A549 (cell line): ENCODE results near the gene PDLIM1. TPM values are rescaled to one million over a fixed set of nuclear protein-coding genes. Genes with fewer than 3 reads are reported as not detected.

Experiments
- ATAC-seq, 2 experiments: fragments of 200-7000 bp in 1 of 2; fragments of >200 bp in 1 of 2; cut with Nextera tagmentation in 1 of 2; cut with Tn5 transposase in 1 of 2; 3 replicates each; pipeline versions ENCODE4 v1.8.0 to v1.9.1; 2018 to 2020; ENCODE audit warnings: mild to moderate bottlenecking in 1 of 2, moderate library complexity in 1 of 2
- CTCF ChIA-PET: fragments of 300-600 bp; sonication (Branson Sonifier 250); formaldehyde crosslinking; extraction: SDS; loops from one replicate; lab custom pipeline; 2021; ENCODE audit warnings: antibody characterized with exemption, inconsistent platforms; lab: Yijun Ruan, JAX
- POLR2A ChIA-PET: fragments of 350-600 bp; formaldehyde crosslinking; extraction: SDS; loops from one replicate; lab custom pipeline; 2021; ENCODE audit warnings: antibody characterized with exemption, inconsistent platforms; lab: Yijun Ruan, JAX
- DNase-seq, 2 experiments: peaks; one replicate each; pipeline versions ENCODE4 v3.0.0 to v3.0.0-alpha.2; 2011 to 2016; ENCODE audit warnings: low read depth in 1 of 2, low spot score in 1 of 2
- FAIRE-seq: peaks from 2 replicates; lab custom pipeline; 2011; peaks lifted over from hg19 to GRCh38; lab: Jason Lieb, UNC
- H3K27ac ChIP-seq, 2 experiments: fragments of >200 bp; sonication (Bioruptor Twin); formaldehyde crosslinking; 3 replicates each; pipeline ENCODE4 v1.5.1; 2016 to 2017
- H3K4me1 ChIP-seq: fragments of >200 bp; sonication (Bioruptor Twin); formaldehyde crosslinking; 3 replicates; pipeline ENCODE4 v1.6.1; 2016
- H3K4me2 ChIP-seq: fragments of >200 bp; sonication (Bioruptor Twin); formaldehyde crosslinking; 3 replicates; pipeline ENCODE4 v1.6.1; 2016
- H3K4me3 ChIP-seq: fragments of >200 bp; sonication (Bioruptor Twin); formaldehyde crosslinking; 3 replicates; pipeline ENCODE4 v1.5.1; 2016
- H3K9me3 ChIP-seq: fragments of >200 bp; sonication (Bioruptor Twin); formaldehyde crosslinking; 3 replicates; pipeline ENCODE4 v1.6.1; 2016
- BCL3 ChIP-seq: fragments of >200 bp; sonication (Bioruptor Twin); formaldehyde crosslinking; IDR thresholded peaks from 3 replicates; pipeline ENCODE4 v1.6.1; 2016
- CEBPB ChIP-seq, 2 experiments: fragments of >200 bp in 1 of 2; sonication (Bioruptor Twin) in 1 of 2; formaldehyde crosslinking in 1 of 2; IDR thresholded peaks; 2 replicates each; pipeline ENCODE4 v1.6.1; 2012 to 2016
- CHD2 ChIP-seq: fragments of 150-350 bp; IDR thresholded peaks from 2 replicates; pipeline ENCODE4 v1.6.1; 2014; ENCODE audit warnings: low read length; ENCODE audit not compliant: partially characterized antibody
- CTCF ChIP-seq: fragments of >200 bp; sonication (Bioruptor Twin); formaldehyde crosslinking; IDR thresholded peaks from 3 replicates; pipeline ENCODE4 v1.5.1; 2016
- E2F6 ChIP-seq: IDR thresholded peaks from 2 replicates; pipeline ENCODE4 v1.6.1; 2012; ENCODE audit warnings: low read depth, borderline replicate concordance
- EHF ChIP-seq: fragments of 250-450 bp; sonication (Bioruptor Pico); IDR thresholded peaks from 2 replicates; pipeline ENCODE4 v1.5.0; 2020; ENCODE audit warnings: mild to moderate bottlenecking
- EP300 ChIP-seq, 2 experiments: fragments of >200 bp; sonication (Bioruptor Twin); formaldehyde crosslinking; IDR thresholded peaks; 2 replicates in 1 of 2; 3 replicates in 1 of 2; pipeline ENCODE4 v1.6.1; 2016 to 2017
- ESRRA ChIP-seq: fragments of 150-350 bp; IDR thresholded peaks from 2 replicates; pipeline ENCODE4 v1.6.1; 2014; ENCODE audit warnings: mild to moderate bottlenecking, low read length, borderline replicate concordance
- FOSB ChIP-seq: fragments of 250-450 bp; sonication (Bioruptor Pico); IDR thresholded peaks from 2 replicates; pipeline ENCODE4 v1.5.0; 2020; ENCODE audit warnings: mild to moderate bottlenecking, moderate library complexity
- FOSL2 ChIP-seq, 2 experiments: fragments of 450-650 bp in 1 of 2; fragments of >200 bp in 1 of 2; sonication (Bioruptor Twin) in 1 of 2; formaldehyde crosslinking; IDR thresholded peaks; 2 replicates each; pipeline versions ENCODE4 v1.5.0 to v1.6.1; 2016 to 2020; ENCODE audit warnings: mild to moderate bottlenecking in 1 of 2, moderate library complexity in 1 of 2
- FOXS1 ChIP-seq: fragments of 250-450 bp; sonication (Bioruptor Pico); IDR thresholded peaks from 2 replicates; pipeline ENCODE4 v1.5.0; 2020; ENCODE audit warnings: mild to moderate bottlenecking, moderate library complexity
- GATA3 ChIP-seq: IDR thresholded peaks from 2 replicates; pipeline ENCODE4 v1.6.1; 2012; ENCODE audit warnings: borderline replicate concordance
- HMGXB4 ChIP-seq: fragments of 250-450 bp; sonication (Bioruptor Pico); IDR thresholded peaks from 2 replicates; pipeline ENCODE4 v1.5.0; 2021; ENCODE audit warnings: mild to moderate bottlenecking, moderate library complexity, borderline replicate concordance
- HOXA7 ChIP-seq: fragments of 250-450 bp; sonication (Bioruptor Pico); IDR thresholded peaks from 2 replicates; pipeline ENCODE4 v1.5.0; 2020; ENCODE audit warnings: mild to moderate bottlenecking, moderate library complexity
- JUN ChIP-seq, 2 experiments: fragments of >200 bp; sonication (Bioruptor Twin); formaldehyde crosslinking; IDR thresholded peaks; 2 replicates in 1 of 2; 3 replicates in 1 of 2; pipeline ENCODE4 v1.6.1; 2016 to 2017
- JUNB ChIP-seq: fragments of >200 bp; sonication (Bioruptor Twin); formaldehyde crosslinking; IDR thresholded peaks from 2 replicates; pipeline ENCODE4 v1.6.1; 2016
- KDM5A ChIP-seq: fragments of 200-600 bp; sonication (generic); IDR thresholded peaks from 2 replicates; pipeline ENCODE4 v1.6.1; 2016; ENCODE audit warnings: antibody characterized with exemption, mild to moderate bottlenecking
- MAFK ChIP-seq: fragments of 450-650 bp; IDR thresholded peaks from 2 replicates; pipeline ENCODE4 v1.6.1; 2014; ENCODE audit not compliant: partially characterized antibody
- MAZ ChIP-seq: fragments of 150-350 bp; IDR thresholded peaks from 2 replicates; pipeline ENCODE4 v1.6.1; 2014; ENCODE audit warnings: antibody characterized with exemption, low read depth, low read length, borderline replicate concordance
- MYC ChIP-seq: IDR thresholded peaks from 2 replicates; pipeline ENCODE4 v1.6.1; 2012; ENCODE audit warnings: mild to moderate bottlenecking, inconsistent platforms, low read length, improper control_type of control experiment, borderline replicate concordance
- NPAS2 ChIP-seq: fragments of 250-450 bp; sonication (Bioruptor Pico); IDR thresholded peaks from 2 replicates; pipeline ENCODE4 v1.8.0; 2022; ENCODE audit warnings: mild to moderate bottlenecking, moderate library complexity, borderline replicate concordance
- NR3C1 ChIP-seq: fragments of >200 bp; sonication (Bioruptor Twin); formaldehyde crosslinking; IDR thresholded peaks from 3 replicates; pipeline ENCODE4 v1.6.1; 2017
- PBX3 ChIP-seq: IDR thresholded peaks from 2 replicates; pipeline ENCODE4 v1.6.1; 2012
- PHF8 ChIP-seq: fragments of 200-600 bp; sonication (generic); IDR thresholded peaks from 2 replicates; pipeline ENCODE4 v1.6.1; 2016; ENCODE audit warnings: low read depth, mild to moderate bottlenecking, antibody characterized with exemption, moderate library complexity, borderline replicate concordance
- POLR2AphosphoS2 ChIP-seq: conservative IDR thresholded peaks from 2 replicates; pipeline ENCODE4 v1.6.1; 2012; ENCODE audit warnings: low read length, improper control_type of control experiment, inconsistent platforms
- RCOR1 ChIP-seq: fragments of 150-350 bp; IDR thresholded peaks from 2 replicates; pipeline ENCODE4 v1.6.1; 2014; ENCODE audit warnings: antibody characterized with exemption, low read length, low read depth
- RNF2 ChIP-seq: fragments of 200-600 bp; sonication (generic); IDR thresholded peaks from 2 replicates; pipeline ENCODE4 v1.6.1; 2016; ENCODE audit warnings: low read depth, mild to moderate bottlenecking, antibody characterized with exemption, moderate library complexity, borderline replicate concordance
- ZFP36 ChIP-seq: fragments of 450-650 bp; IDR thresholded peaks from 2 replicates; pipeline ENCODE4 v1.6.1; 2014; ENCODE audit warnings: borderline replicate concordance; ENCODE audit not compliant: partially characterized antibody
- WGBS: methylation state at CpG from one replicate; pipeline ENCODE4 v1.1.6; 2017; ENCODE audit errors: missing lambda C conversion rate; 5-methylcytosine and 5-hydroxymethylcytosine counted together
- polyA plus RNA-seq, 4 experiments: library from polyadenylated mRNA; depleted of rRNA in 3 of 4; stranded (reverse); fragments of >200 nt; fragmentation: RNase III in 1 of 4; extraction: RNeasy Plus Mini Kit Qiagen cat#74134 plus additional on column Dnase treatment in 1 of 4; gene quantifications; 2 replicates in 3 of 4; 3 replicates in 1 of 4; pipeline ENCODE4 v1.2.3, GENCODE V29; 2011 to 2017

The PDLIM1 gene
- polyA plus RNA-seq, 2 of the 4 experiments (the other 2 are of a cell fraction) = 92.5 to 128 TPM

GRCh38 chr10:95288303-95288702, 2.5 kb downstream of the PDLIM1 start (continued):
- TF ChIP-seq MAZ (no peak), JUNB (no peak), RNF2 (no peak)

GRCh38 chr10:95287281-95287680, 3.5 kb downstream of the PDLIM1 start:
- TF ChIP-seq EHF = no peak
- TF ChIP-seq POLR2AphosphoS2 = no peak
- no peak for TF ChIP-seq E2F6
- no peak for TF ChIP-seq FOSL2 (IDR thresholded peaks at IDR 0.05)
- no peak for TF ChIP-seq FOSL2 (CRISPR knock-in tag; IDR thresholded peaks at IDR 0.05)
- TF ChIP-seq NPAS2 = no peak
- TF ChIP-seq JUN (IDR thresholded peaks at IDR 0.05) = no peak
- TF ChIP-seq RCOR1 = no peak
- no peak for TF ChIP-seq CTCF
- TF ChIP-seq EP300 (IDR thresholded peaks at IDR 0.05) = no peak
- TF ChIP-seq NR3C1 = no peak
- TF ChIP-seq CEBPB (IDR thresholded peaks at IDR 0.05) = no peak
- TF ChIP-seq PHF8 = no peak
- no peak for TF ChIP-seq KDM5A
- no peak for TF ChIP-seq HOXA7 (CRISPR knock-in tag)
- no peak for TF ChIP-seq RNF2
- TF ChIP-seq MYC = no peak
- no peak for TF ChIP-seq PBX3
- TF ChIP-seq CHD2 = no peak
- 64% methylated on average over 3 of the region's 3 CpGs for WGBS
- Histone ChIP-seq H3K4me3 (no peak overlapping the region), H3K4me1 (peaks cover 55% of the 10 kb centered on the region), H3K4me2 (peak overlapping the region; percentile 89; the same call in 1 of the 3 replicates), H3K27ac (peak overlapping the region in 1 of 2 experiments; percentile 4; a peak in 1 of 6 replicates), H3K9me3 (no peaks in the 10 kb centered on the region)
- ChIA-PET CTCF (interaction anchor here (1.0 to 3.3 kb wide), 7 partner anchors 13 to 104 kb away, joined by 3 to 17 read pairs (median 6); no protein-coding TSS in a partner anchor), POLR2A (interaction anchor here (1.0 to 1.1 kb wide), 2 partner anchors 9 to 58 kb away, joined by 3 read pairs; no protein-coding TSS in a partner anchor)
- FAIRE-seq (no peak), ATAC-seq (no peak), DNase-seq (no peak)

- Histone ChIP-seq H3K4me3 (no peak overlapping the region), H3K4me2 (peak overlapping the region; percentile 89; the same call in 1 of the 3 replicates), H3K4me1 (peaks cover 61% of the 10 kb centered on the region), H3K9me3 (no peaks in the 10 kb centered on the region), H3K27ac (no peak overlapping the region)
- ATAC-seq (no peak), DNase-seq (no peak), FAIRE-seq (no peak)
- ChIA-PET POLR2A (no interaction called here), CTCF (interaction anchor here (1.3 to 3.3 kb wide), 6 partner anchors 40 to 104 kb away, joined by 3 to 17 read pairs (median 7); no protein-coding TSS in a partner anchor)
- WGBS = 92% methylated on average over 1 of the region's 1 CpG
- no peak for TF ChIP-seq POLR2AphosphoS2
- TF ChIP-seq JUNB = no peak
- no peak for TF ChIP-seq GATA3
- TF ChIP-seq ESRRA = no peak
- no peak for TF ChIP-seq MAFK
- TF ChIP-seq NPAS2 = no peak
- no peak for TF ChIP-seq E2F6
- TF ChIP-seq PHF8 = no peak
- no peak for TF ChIP-seq BCL3
- TF ChIP-seq HOXA7 (CRISPR knock-in tag) = no peak
- no peak for TF ChIP-seq FOSB
- TF ChIP-seq ZFP36 = no peak
- TF ChIP-seq EP300 (IDR thresholded peaks at IDR 0.05) = no peak
- TF ChIP-seq HMGXB4 (CRISPR knock-in tag) = no peak
- no peak for TF ChIP-seq FOXS1 (CRISPR knock-in tag)
Observed at GRCh38 chr10:95286707-95287106, 4.1 kb downstream of the PDLIM1 start.
